22Rv1 (cell line): Measurements from ENCODE around the gene HOXB9.

Experiments
- ZFX ChIP-seq: fragments of 450-650 bp; IDR thresholded peaks from 2 replicates; pipeline ENCODE4 v1.6.1; 2017; ENCODE audit warnings: antibody characterized with exemption, borderline replicate concordance
- TF ChIP-seq, protein P1 (sequence below): fragments of 450-650 bp; IDR thresholded peaks from 2 replicates; pipeline ENCODE4 v1.5.1; 2017; ENCODE audit warnings: mild to moderate bottlenecking

DNA sequence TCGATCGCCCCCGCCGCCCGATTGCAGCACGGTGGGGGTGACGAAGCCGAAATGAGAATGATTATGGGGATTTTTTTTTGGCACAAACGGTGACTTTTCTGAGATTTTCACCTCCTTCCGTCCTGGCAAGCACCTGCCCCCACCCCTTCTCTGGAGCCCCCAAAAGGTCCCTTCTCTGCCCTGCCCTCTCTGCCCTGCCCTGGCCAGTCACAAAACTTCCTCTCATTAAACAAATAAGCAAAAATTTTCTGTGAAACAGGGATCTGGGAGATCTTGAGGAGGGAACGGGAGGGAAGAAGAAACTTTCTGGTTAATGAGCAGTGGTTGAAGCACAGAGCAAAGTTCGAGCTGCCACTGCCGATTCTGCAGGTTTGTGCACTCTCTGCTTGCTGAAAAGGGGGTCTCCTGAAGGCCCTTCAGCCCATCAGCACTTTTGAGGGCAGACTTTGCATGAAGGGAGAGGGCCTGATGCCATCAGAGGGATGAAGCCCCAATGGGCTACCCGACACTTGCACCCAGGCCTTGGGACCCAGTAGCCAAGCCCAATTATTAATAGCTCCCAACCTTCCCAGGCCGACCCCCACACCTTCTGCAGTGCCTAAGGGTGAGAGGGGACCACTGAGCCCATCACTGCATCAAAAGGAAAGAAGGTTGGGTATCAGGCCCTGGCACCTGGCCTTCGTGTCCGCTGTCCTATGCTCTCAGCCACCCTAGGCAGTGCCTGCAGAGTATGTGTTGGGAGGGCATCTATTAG lies 10.0 kb downstream of the HOXB9 start:
- TF ChIP-seq, protein P1, sequence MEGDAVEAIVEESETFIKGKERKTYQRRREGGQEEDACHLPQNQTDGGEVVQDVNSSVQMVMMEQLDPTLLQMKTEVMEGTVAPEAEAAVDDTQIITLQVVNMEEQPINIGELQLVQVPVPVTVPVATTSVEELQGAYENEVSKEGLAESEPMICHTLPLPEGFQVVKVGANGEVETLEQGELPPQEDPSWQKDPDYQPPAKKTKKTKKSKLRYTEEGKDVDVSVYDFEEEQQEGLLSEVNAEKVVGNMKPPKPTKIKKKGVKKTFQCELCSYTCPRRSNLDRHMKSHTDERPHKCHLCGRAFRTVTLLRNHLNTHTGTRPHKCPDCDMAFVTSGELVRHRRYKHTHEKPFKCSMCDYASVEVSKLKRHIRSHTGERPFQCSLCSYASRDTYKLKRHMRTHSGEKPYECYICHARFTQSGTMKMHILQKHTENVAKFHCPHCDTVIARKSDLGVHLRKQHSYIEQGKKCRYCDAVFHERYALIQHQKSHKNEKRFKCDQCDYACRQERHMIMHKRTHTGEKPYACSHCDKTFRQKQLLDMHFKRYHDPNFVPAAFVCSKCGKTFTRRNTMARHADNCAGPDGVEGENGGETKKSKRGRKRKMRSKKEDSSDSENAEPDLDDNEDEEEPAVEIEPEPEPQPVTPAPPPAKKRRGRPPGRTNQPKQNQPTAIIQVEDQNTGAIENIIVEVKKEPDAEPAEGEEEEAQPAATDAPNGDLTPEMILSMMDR: no peak
- no peak for TF ChIP-seq ZFX
